Kidney epithelial cell (primary cell): ENCODE data around the gene GUCA1A. TPM values are rescaled to one million over a fixed set of nuclear protein-coding genes. Genes with fewer than 3 reads are reported as not detected.

ENCODE experiments used
- DNase-seq: peaks from one replicate; pipeline ENCODE4 v3.0.0-alpha.2; 2010; ENCODE audit warnings: low read depth
- H3K27me3 ChIP-seq: 2 replicates; pipeline ENCODE4 v1.6.0; 2011; ENCODE audit warnings: low read length; ENCODE audit not compliant: control insufficient read depth, insufficient read depth
- H3K36me3 ChIP-seq: 2 replicates; pipeline ENCODE4 v1.5.1; 2011; ENCODE audit warnings: low read length; ENCODE audit not compliant: control insufficient read depth, insufficient read depth
- H3K4me3 ChIP-seq: 2 replicates; pipeline ENCODE4 v1.5.1; 2011; ENCODE audit warnings: low read depth, mild to moderate bottlenecking, control low read depth, low read length
- CTCF ChIP-seq: IDR thresholded peaks from 2 replicates; pipeline ENCODE4 v1.5.1; 2011; ENCODE audit warnings: mild to moderate bottlenecking, moderate library complexity, low read length, control low read depth, inconsistent platforms; ENCODE audit not compliant: insufficient read depth, poor library complexity, severe bottlenecking
- total RNA-seq: library from RNA; depleted of rRNA; stranded (reverse); fragments of >200 nt; gene quantifications from 2 replicates; pipeline ENCODE4 v1.2.3, GENCODE V29; 2015

The GUCA1A gene
- total RNA-seq, 1 donor from 2014 or later: 0.25 TPM

GRCh38 chr6:42221546-42221945 lies 48.4 kb downstream of the GUCA1A start:
- Histone ChIP-seq H3K36me3 (no peaks in the 10 kb centered on the region), H3K4me3 (no peak overlapping the region), H3K27me3 (no peaks in the 10 kb centered on the region)
- TF ChIP-seq CTCF: no peak
- DNase-seq: no peak

GRCh38 chr6:42222448-42222847 lies 49.3 kb downstream of the GUCA1A start:
- DNase-seq: no peak
- TF ChIP-seq CTCF: no peak
- no peaks in the 10 kb centered on the region for H3K27me3 ChIP-seq
- no peak overlapping the region for H3K4me3 ChIP-seq
- H3K36me3 ChIP-seq: no peaks in the 10 kb centered on the region

GRCh38 chr6:42224222-42225028 lies 51.3 kb downstream of the GUCA1A start:
- Histone ChIP-seq H3K36me3 (no peaks in the 10 kb centered on the region), H3K27me3 (no peaks in the 10 kb centered on the region), H3K4me3 (no peak overlapping the region)
- TF ChIP-seq CTCF: no peak
- peak; percentile 88 for DNase-seq

GRCh38 chr6:42225029-42225339 lies 51.8 kb downstream of the GUCA1A start:
- Histone ChIP-seq H3K36me3 (no peaks in the 10 kb centered on the region), H3K27me3 (no peaks in the 10 kb centered on the region), H3K4me3 (no peak overlapping the region)
- no peak for TF ChIP-seq CTCF
- DNase-seq: no peak

- no peak for DNase-seq
- Histone ChIP-seq H3K27me3 (no peaks in the 10 kb centered on the region), H3K4me3 (no peak overlapping the region), H3K36me3 (no peaks in the 10 kb centered on the region)
- no peak for TF ChIP-seq CTCF
Observed at GRCh38 chr6:42225419-42225818, 52.3 kb downstream of the GUCA1A start.

- no peaks in the 10 kb centered on the region for H3K36me3 ChIP-seq
- TF ChIP-seq CTCF: no peak
- no peak overlapping the region for H3K4me3 ChIP-seq
- no peak for DNase-seq
- no peaks in the 10 kb centered on the region for H3K27me3 ChIP-seq
Observed at GRCh38 chr6:42226161-42226611, 53.0 kb downstream of the GUCA1A start.
